T-helper 1 cell (primary cell): ENCODE measurements around the gene ZFP14.
"Not testable (repeated sequence)": the region's sequence is repeated elsewhere in the genome, so short reads cannot be mapped to it uniquely, and the experiment has no call there.

Source experiments
- DNase-seq, 5 donors: peaks; one replicate each; pipeline ENCODE4 v3.0.0-alpha.2; 2012 to 2020

ZFP14 gene

DNA sequence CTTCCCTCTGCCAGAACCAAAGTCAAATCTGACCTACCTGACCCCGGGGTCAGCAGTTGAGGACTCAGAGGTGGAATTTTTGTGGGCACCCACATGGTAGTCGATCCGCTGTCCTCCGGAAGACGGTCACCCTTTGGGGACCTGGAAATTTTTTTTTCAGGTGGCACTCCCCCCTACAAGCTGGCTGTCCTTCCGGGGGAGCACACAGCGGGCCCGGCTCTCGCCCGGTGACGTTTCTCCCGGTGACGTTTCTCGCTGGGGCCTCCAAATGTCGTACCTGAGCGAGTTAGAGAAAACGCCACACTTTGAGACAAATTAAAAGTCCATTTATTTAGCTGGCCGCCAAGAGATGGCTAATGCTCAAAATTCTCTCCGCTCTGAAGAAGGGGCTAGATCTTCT, 48.8 kb downstream of the ZFP14 start:
- no peak for DNase-seq

DNA sequence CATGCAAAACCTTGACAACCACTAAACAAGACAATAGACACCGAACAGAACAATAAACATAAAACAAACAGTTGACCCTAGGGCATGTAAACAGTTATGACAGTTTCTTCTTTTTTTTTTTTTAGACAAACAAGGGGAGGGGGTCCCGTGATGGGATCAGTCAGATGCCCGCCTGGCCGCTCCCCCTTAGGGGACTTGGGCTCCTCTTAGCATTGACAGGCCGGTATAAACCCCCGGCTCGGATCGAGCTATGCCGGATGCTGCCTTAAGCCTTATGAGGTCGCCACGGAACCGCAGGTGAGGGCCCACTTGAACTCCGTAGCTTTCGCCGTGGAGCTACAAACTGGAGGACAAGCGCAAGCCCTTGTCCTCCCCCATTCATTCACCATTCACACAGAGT, 49.5 kb downstream of the ZFP14 start:
- DNase-seq = not testable (repeated sequence)

DNA sequence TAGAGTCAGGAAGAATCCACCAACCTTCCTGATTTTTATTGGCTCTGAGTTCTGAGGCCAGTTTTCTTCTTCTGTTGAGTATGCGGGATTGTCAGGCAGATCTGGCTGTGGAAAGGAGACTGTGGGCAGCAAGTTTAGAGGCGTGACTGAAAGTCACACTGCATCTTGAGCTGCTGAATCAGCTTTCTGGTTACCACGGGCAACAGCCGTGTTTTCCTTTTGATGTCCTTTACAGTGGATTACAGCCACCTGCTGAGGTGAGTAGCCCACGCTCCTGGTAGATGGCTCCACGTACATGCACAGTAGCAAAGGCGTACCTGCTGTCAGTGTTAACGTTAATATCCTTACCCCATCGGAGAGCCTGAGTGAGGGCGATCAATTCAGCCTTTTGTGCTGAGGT, 52.4 kb downstream of the ZFP14 start:
- not testable (repeated sequence) for DNase-seq

DNA sequence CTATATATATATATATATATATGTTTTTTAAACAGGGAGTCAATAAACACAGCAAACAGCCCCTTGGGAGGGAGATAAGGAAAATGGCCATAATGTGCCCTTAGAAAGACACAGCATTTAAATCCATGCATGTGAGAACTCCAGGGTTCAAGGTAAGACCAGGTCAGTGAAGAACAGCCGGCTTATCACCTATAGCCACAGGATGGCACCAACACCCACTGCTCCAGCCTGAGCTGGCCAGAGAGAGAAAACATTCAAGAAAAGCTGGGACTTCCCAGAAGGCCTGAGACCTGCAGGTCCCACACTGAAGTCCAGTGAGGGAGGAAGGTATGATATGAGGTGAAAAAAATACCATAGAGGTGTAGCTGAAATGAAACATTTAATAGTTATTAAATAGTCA, 63.8 kb downstream of the ZFP14 start:
- DNase-seq = not testable (repeated sequence)

DNA sequence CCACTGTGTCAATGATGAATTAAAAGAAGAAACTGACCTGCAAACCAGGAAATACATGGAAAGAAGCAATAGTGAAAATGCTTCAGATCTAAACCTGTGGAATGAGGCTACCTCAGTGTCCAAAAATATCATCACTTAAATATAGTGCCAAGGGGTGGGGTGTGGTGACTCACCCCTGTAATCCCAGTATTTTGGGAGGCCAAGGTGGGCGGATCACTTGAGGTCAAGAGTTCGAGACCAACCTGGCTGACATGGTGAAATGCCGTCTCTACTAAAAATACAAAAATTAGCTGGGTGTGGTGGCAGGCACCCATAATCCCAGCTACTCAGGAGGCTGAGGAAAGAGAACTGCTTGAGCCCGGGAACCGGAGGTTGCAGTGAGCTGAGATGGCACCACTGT, 64.9 kb downstream of the ZFP14 start:
- DNase-seq = not testable (repeated sequence)

DNA sequence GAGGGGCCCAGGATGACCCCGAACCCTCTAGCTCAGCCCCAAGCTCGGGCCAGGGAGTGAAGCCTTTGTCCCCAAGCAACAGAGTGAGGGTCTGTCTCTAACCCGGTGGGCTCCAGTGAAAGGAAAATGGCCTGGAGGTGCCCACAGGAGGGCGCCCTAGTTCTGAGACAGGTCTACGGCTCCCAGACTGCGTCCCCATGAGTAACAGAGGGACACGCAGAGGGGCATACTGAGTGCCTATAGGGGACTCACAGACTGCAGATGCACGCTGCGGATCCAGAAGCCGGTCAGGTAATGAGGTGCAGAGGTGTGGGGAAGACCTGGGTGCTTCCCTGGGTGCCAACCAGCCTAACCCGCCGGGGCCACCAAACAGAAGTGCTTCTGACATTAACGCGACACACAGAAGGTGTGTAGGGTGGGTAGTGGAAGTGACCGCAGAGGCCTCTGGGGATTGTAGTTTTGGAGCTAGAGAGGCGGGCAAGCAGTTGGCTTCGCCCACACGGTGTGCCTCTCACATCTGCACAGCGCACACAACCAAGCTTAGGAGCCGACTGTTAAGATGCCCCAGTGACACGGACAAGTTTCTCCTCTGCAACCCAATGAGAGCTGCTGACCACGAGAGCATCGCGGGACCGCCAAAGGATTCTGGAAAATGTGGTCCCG, 67.8 kb downstream of the ZFP14 start:
- not testable (repeated sequence) for DNase-seq

DNA sequence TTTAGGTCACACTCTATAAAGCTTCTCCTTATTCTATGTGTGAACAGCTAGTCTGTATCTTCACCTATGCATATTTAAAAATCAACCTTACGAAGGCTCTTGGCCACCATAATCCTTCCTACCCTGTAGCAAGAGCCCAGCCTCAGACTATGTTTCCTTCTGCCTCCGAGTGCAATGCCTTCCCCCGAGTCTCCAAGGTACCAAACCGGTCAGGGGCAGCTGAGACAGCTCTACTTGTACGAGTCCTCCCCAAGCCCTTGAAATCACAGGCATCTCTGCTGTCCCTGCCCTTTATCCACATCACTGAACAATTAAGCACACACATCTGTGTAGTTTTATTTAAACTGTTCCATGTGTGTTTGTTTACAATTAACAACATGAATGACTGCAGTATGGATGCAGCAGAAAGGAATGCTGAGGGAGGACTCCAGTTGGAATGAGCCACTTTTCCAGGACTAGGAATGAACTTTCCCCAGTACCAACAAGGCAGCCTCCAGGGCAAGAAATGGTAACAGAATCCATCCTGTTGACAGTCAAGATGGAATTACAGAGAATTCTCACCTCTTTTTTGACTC, 68.5 kb downstream of the ZFP14 start:
- not testable (repeated sequence) for DNase-seq

DNA sequence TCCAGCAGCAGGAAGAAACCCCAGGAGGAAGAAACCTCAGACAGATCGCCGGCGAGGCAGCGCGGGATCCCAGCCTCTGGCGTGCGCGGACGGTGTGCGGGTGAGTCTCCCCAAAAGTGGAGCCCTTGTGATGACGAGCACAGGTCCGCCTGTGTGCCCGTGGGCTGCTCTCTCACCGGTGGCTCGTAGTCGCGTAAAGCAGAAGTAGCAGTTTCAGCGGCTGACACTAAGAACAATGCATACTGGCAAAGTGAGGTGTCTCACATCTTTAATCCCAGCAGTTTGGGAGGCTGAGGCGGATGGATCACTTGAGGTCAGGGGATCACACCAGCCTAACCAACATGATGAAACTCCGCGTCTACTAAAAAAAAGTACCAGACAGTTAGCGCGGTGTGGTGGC, 69.2 kb downstream of the ZFP14 start:
- not testable (repeated sequence) for DNase-seq

DNA sequence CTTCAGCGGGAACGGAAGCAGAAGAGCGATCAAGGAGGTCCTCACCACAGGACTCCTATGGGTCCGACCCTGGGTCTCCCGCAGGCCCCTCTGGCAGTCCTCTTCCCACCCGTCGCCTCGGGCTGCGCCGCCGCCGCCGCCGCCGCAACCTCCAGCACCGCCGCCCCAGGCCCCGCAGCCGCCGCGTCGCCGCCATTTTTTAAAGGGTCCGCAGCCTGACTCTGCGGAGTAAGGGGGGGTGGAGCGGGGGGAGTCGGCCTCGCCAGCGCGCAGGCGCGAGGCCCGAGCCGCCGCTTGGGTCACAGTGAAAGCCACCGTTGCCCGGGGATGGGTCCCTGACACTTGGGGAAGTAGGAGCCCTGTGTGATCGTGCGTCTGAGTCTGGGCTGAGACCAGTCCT, 69.7 kb downstream of the ZFP14 start:
- DNase-seq = peak in 1 of 5 donors; percentile 11

DNA sequence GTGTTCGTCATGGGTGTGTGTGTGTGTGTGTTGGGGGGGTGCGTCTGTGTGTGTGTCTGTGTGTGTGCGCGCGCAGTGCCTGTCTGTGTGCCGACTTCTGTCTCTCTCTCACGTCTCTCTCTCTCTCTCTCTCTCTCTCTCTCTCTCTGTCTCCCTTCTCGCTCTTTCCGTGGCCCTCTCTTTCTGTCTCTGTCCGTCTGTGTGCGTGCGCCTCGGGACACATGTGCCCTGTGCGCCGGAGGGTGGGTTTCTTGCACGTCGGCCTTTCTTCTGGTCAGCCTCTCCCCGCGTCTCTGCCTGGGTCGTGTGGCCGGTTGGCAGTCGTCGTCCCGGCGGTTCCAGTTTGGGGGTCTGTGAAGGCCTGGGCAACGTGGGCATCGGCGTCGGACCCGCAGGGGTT, 86.7 kb downstream of the ZFP14 start:
- not testable (repeated sequence) for DNase-seq
